ENCODE results near the gene PITHD1. TPM values are rescaled to one million over a fixed set of nuclear protein-coding genes. Genes with fewer than 3 reads are reported as not detected.

PITHD1 gene
- total and polyA plus RNA-seq, 2 donors from 2014 or later = 40.4 to 57.7 TPM

GRCh38 chr1:23784846-23785245 is 6.6 kb downstream of the PITHD1 start:
- no peak overlapping the region for H3K4me3 ChIP-seq (ENCODE audit: low read length in 3 of 3)
- H3K4me1 ChIP-seq (ENCODE audit: control insufficient read depth in 2 of 3, insufficient read depth in 2 of 3, low read depth in 1 of 3, low read length in 3 of 3) = no peaks in the 10 kb centered on the region
- FAIRE-seq (no peak), DNase-seq (no peak)
- intact Hi-C loops (cut with DNase I) = no loop called here
- no peak for TF ChIP-seq CTCF (IDR thresholded peaks at IDR 0.05; ENCODE audit: borderline replicate concordance, extremely low read depth, insufficient read depth)
- H3K27me3 ChIP-seq (ENCODE audit: control insufficient read depth, insufficient read depth, low read length) = no peaks in the 10 kb centered on the region
- H3K36me3 ChIP-seq (ENCODE audit: control insufficient read depth in 2 of 3, insufficient read depth in 3 of 3, low read length in 3 of 3) = peaks cover 7 to 27% (median 17%) of the 10 kb centered on the region in 3 donors
- no peaks in the 10 kb centered on the region for H3K9me3 ChIP-seq (ENCODE audit: control insufficient read depth in 2 of 3, insufficient read depth in 1 of 3, low read length in 3 of 3)
- H3K27ac ChIP-seq (ENCODE audit: low read depth in 2 of 2, low read length in 2 of 2) = no peak overlapping the region
- H3K9ac ChIP-seq (ENCODE audit: low read length in 3 of 3) = no peak overlapping the region

- Histone ChIP-seq H3K9me3 (ENCODE audit: control insufficient read depth in 2 of 3, insufficient read depth in 1 of 3, low read length in 3 of 3) (no peaks in the 10 kb centered on the region), H3K9ac (ENCODE audit: low read length in 3 of 3) (no peak overlapping the region), H3K4me1 (ENCODE audit: control insufficient read depth in 2 of 3, insufficient read depth in 2 of 3, low read depth in 1 of 3, low read length in 3 of 3) (peaks cover 0 to 18% (median 5%) of the 10 kb centered on the region in 3 donors), H3K4me3 (ENCODE audit: low read length in 3 of 3) (no peak overlapping the region), H3K27me3 (ENCODE audit: control insufficient read depth, insufficient read depth, low read length) (no peaks in the 10 kb centered on the region), H3K36me3 (ENCODE audit: control insufficient read depth in 2 of 3, insufficient read depth in 3 of 3, low read length in 3 of 3) (peaks cover 7 to 23% (median 15%) of the 10 kb centered on the region in 3 donors), H3K27ac (ENCODE audit: low read depth in 2 of 2, low read length in 2 of 2) (no peak overlapping the region)
- FAIRE-seq (no peak), DNase-seq (no peak)
- intact Hi-C loops (cut with DNase I) = no loop called here
- TF ChIP-seq CTCF (IDR thresholded peaks at IDR 0.05; ENCODE audit: borderline replicate concordance, extremely low read depth, insufficient read depth) = no peak
Measured at GRCh38 chr1:23787701-23788100, 9.5 kb downstream of the PITHD1 start.

GRCh38 chr1:23788695-23789094 is 10.5 kb downstream of the PITHD1 start:
- no peak for DNase-seq
- Histone ChIP-seq H3K27ac (ENCODE audit: low read depth in 2 of 2, low read length in 2 of 2) (no peak overlapping the region), H3K4me1 (ENCODE audit: control insufficient read depth in 2 of 3, insufficient read depth in 2 of 3, low read depth in 1 of 3, low read length in 3 of 3) (peaks cover 0 to 24% (median 5%) of the 10 kb centered on the region in 3 donors), H3K9ac (ENCODE audit: low read length in 3 of 3) (no peak overlapping the region), H3K27me3 (ENCODE audit: control insufficient read depth, insufficient read depth, low read length) (no peaks in the 10 kb centered on the region), H3K9me3 (ENCODE audit: control insufficient read depth in 2 of 3, insufficient read depth in 1 of 3, low read length in 3 of 3) (no peaks in the 10 kb centered on the region), H3K4me3 (ENCODE audit: low read length in 3 of 3) (no peak overlapping the region), H3K36me3 (ENCODE audit: control insufficient read depth in 2 of 3, insufficient read depth in 3 of 3, low read length in 3 of 3) (peaks cover 7 to 23% (median 15%) of the 10 kb centered on the region in 3 donors)
- no peak for FAIRE-seq
- intact Hi-C loops (cut with DNase I) = no loop called here
- TF ChIP-seq CTCF (IDR thresholded peaks at IDR 0.05; ENCODE audit: borderline replicate concordance, extremely low read depth, insufficient read depth) = no peak
